ENCODE data around the gene SAMD8. TPM values are rescaled to one million over a fixed set of nuclear protein-coding genes. Genes with fewer than 3 reads are reported as not detected.

The SAMD8 gene
- total and polyA plus RNA-seq, 2 of the 8 experiments (the other 6 are each of a cell fraction or from before 2014, with no cell fraction given), result 11.7 to 20.9 TPM

DNA sequence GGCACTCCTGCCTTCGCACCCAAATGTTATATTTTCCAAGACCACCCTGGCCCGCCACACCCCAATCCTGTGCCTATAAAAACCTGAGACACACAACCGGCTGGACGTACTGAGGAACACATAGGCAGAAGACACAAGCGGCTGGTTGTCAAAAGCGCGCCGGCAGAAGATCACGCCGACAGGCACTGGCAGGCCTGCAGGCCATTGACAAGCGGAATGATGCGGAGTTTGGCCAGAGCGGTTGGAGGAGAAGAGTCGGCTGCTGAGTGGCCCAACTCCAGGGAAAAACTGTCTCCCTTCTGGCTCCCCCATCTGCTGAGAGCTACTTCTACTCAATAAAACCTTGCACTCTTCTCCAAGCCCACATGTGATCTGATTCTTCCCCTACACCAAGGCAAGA, 39.7 kb upstream of the SAMD8 start (continued):
- TF ChIP-seq CTBP2 (IDR thresholded peaks at IDR 0.05; ENCODE audit: borderline replicate concordance, insufficient read depth, insufficient read length, low read length) (no peak), EGR1 (IDR thresholded peaks at IDR 0.05; ENCODE audit: borderline replicate concordance, low read depth, low read length) (no peak), HDAC6 (IDR thresholded peaks at IDR 0.05; ENCODE audit: low read depth, low read length) (no peak), GABPA (IDR thresholded peaks at IDR 0.05; ENCODE audit: borderline replicate concordance, insufficient read depth, low read length) (no peak), SP1 (IDR thresholded peaks at IDR 0.05; ENCODE audit: low read depth, low read length) (no peak), CBX8 (IDR thresholded peaks at IDR 0.05; ENCODE audit: borderline replicate concordance, low read depth, low read length) (no peak), BACH1 (IDR thresholded peaks at IDR 0.05; ENCODE audit: low read length) (no peak), CREB1 (IDR thresholded peaks at IDR 0.05) (no peak)

All from H1 (cell line).